Erythroblast (primary cell): ENCODE data around the gene PGF.

Experiments
- GATA1 ChIP-seq: IDR thresholded peaks from 2 replicates; pipeline ENCODE4 v1.6.1; 2011; ENCODE audit warnings: low read depth, mild to moderate bottlenecking, control low read depth, low read length, moderate library complexity
- POLR2A ChIP-seq: IDR thresholded peaks from 2 replicates; pipeline ENCODE4 v1.6.1; 2011; ENCODE audit warnings: mild to moderate bottlenecking, low read length

GRCh38 chr14:74959596-74960180 lies 4.3 kb upstream of the PGF start:
- TF ChIP-seq POLR2A, result no peak
- no peak for TF ChIP-seq GATA1
